GM12878 (cell line): ENCODE measurements around the gene CHEK1. TPM values are rescaled to one million over a fixed set of nuclear protein-coding genes. Genes with fewer than 3 reads are reported as not detected.
"Not testable (repeated sequence)": the region's sequence is repeated elsewhere in the genome, so short reads cannot be mapped to it uniquely, and the experiment has no call there.

Experiments
- ATAC-seq: fragments of 200-7000 bp; cut with Tn5 transposase; 3 replicates; pipeline ENCODE4 v1.9.1; 2020; ENCODE audit warnings: mild to moderate bottlenecking, moderate library complexity
- BruUV-seq: library from RNA; stranded (reverse); fragments of 400-500 nt; replicated peaks from 2 replicates; lab custom pipeline; 2021; lab: Mats Ljungman, UMichigan
- CTCF ChIA-PET: fragments of 300-600 bp; sonication (Branson Sonifier 250); formaldehyde crosslinking; extraction: SDS; loops from one replicate; lab custom pipeline; 2021; ENCODE audit warnings: inconsistent platforms; lab: Yijun Ruan, JAX
- POLR2A ChIA-PET: fragments of 350-600 bp; formaldehyde crosslinking; extraction: SDS; loops from one replicate; lab custom pipeline; 2021; ENCODE audit warnings: inconsistent platforms; lab: Charles Lee
- RAD21 ChIA-PET: fragments of 300-600 bp; sonication (Branson Sonifier 250); formaldehyde crosslinking; loops from one replicate; lab custom pipeline; 2023; ENCODE audit warnings: antibody characterized with exemption; ENCODE audit not compliant: unreplicated experiment; lab: Charles Lee
- SMC1A ChIA-PET: fragments of 300-600 bp; sonication (Branson Sonifier 250); formaldehyde crosslinking; loops from one replicate; lab custom pipeline; 2023; ENCODE audit not compliant: unreplicated experiment, uncharacterized antibody; lab: Charles Lee
- DNase-seq: peaks from one replicate; pipeline ENCODE4 v3.0.0-alpha.2; 2011; ENCODE audit warnings: low read depth, low spot score
- FAIRE-seq: peaks from 3 replicates; lab custom pipeline; 2011; peaks lifted over from hg19 to GRCh38; lab: Jason Lieb, UNC
- H2AFZ ChIP-seq: 2 replicates; pipeline ENCODE4 v1.6.0; 2011; ENCODE audit warnings: low read depth, low read length, control low read depth; ENCODE audit not compliant: control insufficient read depth
- H3K27ac ChIP-seq: 2 replicates; pipeline ENCODE4 v1.5.1; 2011; ENCODE audit warnings: control low read depth; ENCODE audit not compliant: control insufficient read depth, insufficient read depth
- H3K27me3 ChIP-seq, 2 experiments: replicated peaks in 1 of 2; 2 replicates each; pipeline versions ENCODE4 v1.6.0 to v1.6.1; 2011; ENCODE audit warnings: low read length in 1 of 2; ENCODE audit not compliant: control insufficient read depth in 2 of 2, insufficient read depth in 2 of 2
- H3K36me3 ChIP-seq, 2 experiments: 2 replicates each; pipeline ENCODE4 v1.5.1; 2011; ENCODE audit warnings: low read length in 1 of 2; ENCODE audit not compliant: control insufficient read depth in 2 of 2, insufficient read depth in 2 of 2
- H3K4me1 ChIP-seq: 2 replicates; pipeline ENCODE4 v1.6.1; 2011; ENCODE audit warnings: mild to moderate bottlenecking, low read length, moderate library complexity, mixed read lengths; ENCODE audit not compliant: control insufficient read depth, insufficient read depth
- H3K4me2 ChIP-seq: 2 replicates; pipeline ENCODE4 v1.6.0; 2011; ENCODE audit warnings: control low read depth; ENCODE audit not compliant: control insufficient read depth, insufficient read depth
- H3K4me3 ChIP-seq: fragments of 200-600 bp; sonication (generic); 2 replicates; pipeline ENCODE4 v1.5.1; 2016
- H3K79me2 ChIP-seq: 2 replicates; pipeline ENCODE4 v1.6.0; 2011; ENCODE audit warnings: low read length; ENCODE audit not compliant: control insufficient read depth, insufficient read depth
- H3K9ac ChIP-seq: 2 replicates; pipeline ENCODE4 v1.8.0; 2011; ENCODE audit warnings: low read length, control low read depth, mixed read lengths; ENCODE audit not compliant: control insufficient read depth, insufficient read depth
- H3K9me3 ChIP-seq: replicated peaks from 3 replicates; pipeline ENCODE4 v1.5.1; 2011; ENCODE audit warnings: mild to moderate bottlenecking, low read length; ENCODE audit not compliant: control insufficient read depth, insufficient read depth
- H4K20me1 ChIP-seq: 2 replicates; pipeline ENCODE4 v1.6.0; 2011; ENCODE audit not compliant: control insufficient read depth, insufficient read depth
- CHD2 ChIP-seq: IDR thresholded peaks from 2 replicates; pipeline ENCODE4 v1.6.1; 2011; ENCODE audit warnings: low read depth, low read length, improper control_type of control experiment, borderline replicate concordance
- HDGF ChIP-seq: fragments of 450-650 bp; IDR thresholded peaks from 2 replicates; pipeline ENCODE4 v1.6.1; 2016; ENCODE audit warnings: antibody characterized with exemption
- NBN ChIP-seq: fragments of 450-650 bp; IDR thresholded peaks from 2 replicates; pipeline ENCODE4 v1.6.1; 2016
- PAX8 ChIP-seq: fragments of 450-650 bp; IDR thresholded peaks from 2 replicates; pipeline ENCODE4 v1.6.1; 2017; ENCODE audit warnings: mild to moderate bottlenecking, moderate library complexity
- SPI1 ChIP-seq: IDR thresholded peaks from 2 replicates; pipeline ENCODE4 v1.6.1; 2011; ENCODE audit warnings: low read depth, mild to moderate bottlenecking, low read length, moderate library complexity, borderline replicate concordance; ENCODE audit not compliant: insufficient read depth
- WGBS: methylation state at CpG from one replicate; pipeline ENCODE4 v1.1.6; 2016; ENCODE audit warnings: low lambda C conversion rate; ENCODE audit not compliant: insufficient replicate concordance, insufficient coverage; ENCODE audit errors: missing lambda C conversion rate; 5-methylcytosine and 5-hydroxymethylcytosine counted together
- in situ Hi-C: fragments of 300-500 bp; cut with MboI; formaldehyde crosslinking; loops from 9 replicates; pipeline ENCODE4 v1.14.3; 2018; ENCODE audit warnings: mixed read lengths
- intact Hi-C: fragments of 100-400 bp; cut with micrococcal nuclease; formaldehyde crosslinking; loops from one replicate; pipeline ENCODE4 v1.14.2; 2022; ENCODE audit not compliant: unreplicated experiment
- polyA plus RNA-seq, 11 experiments: library from polyadenylated mRNA; depleted of rRNA in 4 of 11; unstranded in 6 of 11; stranded (reverse) in 5 of 11; fragments of >200 nt; fragmentation: Nextera tagmentation in 4 of 11; fragmentation: Illumina TruSeq in 1 of 11; extraction: Ambion mirVana in 4 of 11; extraction: Trizol in 1 of 11; gene quantifications; 1 replicate in 1 of 11; 2 replicates in 10 of 11; pipeline versions ENCODE4 v1.2.1 to v1.2.3, GENCODE V29; 2011 to 2016; ENCODE audit warnings: inconsistent platforms in 2 of 11, missing spikeins in 2 of 11, low read depth in 1 of 11
- total RNA-seq, 4 experiments: library from RNA; depleted of rRNA in 3 of 4; stranded (reverse); fragments of >200 nt in 3 of 4; fragmentation: Illumina TruSeq in 1 of 4; extraction: Trizol in 1 of 4; gene quantifications; 2 replicates each; pipeline versions ENCODE4 v1.2.1 to v1.2.3, GENCODE V29; 2013 to 2021
- TF ChIP-seq, protein P1 (sequence below): IDR thresholded peaks from 2 replicates; pipeline ENCODE4 v1.6.1; 2012; ENCODE audit warnings: mild to moderate bottlenecking, low read depth, low read length
- TF ChIP-seq, protein P2 (sequence below): fragments of 450-650 bp; IDR thresholded peaks from 2 replicates; pipeline ENCODE4 v1.6.1; 2017; ENCODE audit warnings: mild to moderate bottlenecking, low read depth, inconsistent platforms; ENCODE audit not compliant: poor library complexity, severe bottlenecking
- TF ChIP-seq, protein P3 (sequence below): fragments of 450-650 bp; IDR thresholded peaks from 2 replicates; pipeline ENCODE4 v1.6.1; 2016; ENCODE audit warnings: mild to moderate bottlenecking

The CHEK1 gene
- total and polyA plus RNA-seq, 10 of the 15 experiments (the other 5 are each of a cell fraction or from before 2014, with no cell fraction given) = 42.1 to 72.9 (median 65.6) TPM

DNA sequence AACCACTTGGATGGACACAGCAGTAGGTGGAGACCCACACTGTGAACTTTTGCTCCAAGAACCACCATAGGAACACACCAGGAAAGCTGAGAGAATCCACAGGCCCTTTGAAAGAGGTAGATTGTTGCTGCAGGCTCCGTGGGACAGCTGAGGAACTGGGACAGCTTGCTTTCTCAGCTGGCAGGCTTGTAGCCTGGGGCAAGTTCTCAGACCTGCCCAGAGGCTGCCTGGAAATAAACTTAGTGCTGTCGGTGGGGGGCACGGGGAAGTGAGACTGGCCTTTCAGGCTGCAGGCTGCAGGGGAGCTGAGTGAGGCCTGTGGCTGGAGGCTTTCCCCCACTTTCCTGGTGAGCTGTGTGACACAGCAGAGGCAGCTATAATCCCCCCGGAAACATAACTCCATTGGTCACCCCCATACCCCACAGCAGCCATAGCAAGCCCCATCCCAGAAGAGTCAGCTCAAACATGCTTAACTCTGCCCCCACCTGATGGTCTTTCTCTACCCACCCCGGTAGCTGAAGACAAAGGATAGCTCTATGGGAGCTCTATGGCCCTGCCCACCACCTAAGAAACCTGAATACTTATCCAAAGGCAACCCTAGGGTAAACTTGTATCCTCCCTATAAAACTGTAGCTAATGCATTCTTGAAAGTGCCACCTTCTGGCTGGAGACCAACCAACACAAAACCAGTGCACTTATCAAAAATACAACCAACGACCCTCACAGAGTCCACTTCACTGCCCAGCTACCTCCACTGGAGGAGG, 77.1 kb downstream of the CHEK1 start (continued):
- TF ChIP-seq, protein P1, sequence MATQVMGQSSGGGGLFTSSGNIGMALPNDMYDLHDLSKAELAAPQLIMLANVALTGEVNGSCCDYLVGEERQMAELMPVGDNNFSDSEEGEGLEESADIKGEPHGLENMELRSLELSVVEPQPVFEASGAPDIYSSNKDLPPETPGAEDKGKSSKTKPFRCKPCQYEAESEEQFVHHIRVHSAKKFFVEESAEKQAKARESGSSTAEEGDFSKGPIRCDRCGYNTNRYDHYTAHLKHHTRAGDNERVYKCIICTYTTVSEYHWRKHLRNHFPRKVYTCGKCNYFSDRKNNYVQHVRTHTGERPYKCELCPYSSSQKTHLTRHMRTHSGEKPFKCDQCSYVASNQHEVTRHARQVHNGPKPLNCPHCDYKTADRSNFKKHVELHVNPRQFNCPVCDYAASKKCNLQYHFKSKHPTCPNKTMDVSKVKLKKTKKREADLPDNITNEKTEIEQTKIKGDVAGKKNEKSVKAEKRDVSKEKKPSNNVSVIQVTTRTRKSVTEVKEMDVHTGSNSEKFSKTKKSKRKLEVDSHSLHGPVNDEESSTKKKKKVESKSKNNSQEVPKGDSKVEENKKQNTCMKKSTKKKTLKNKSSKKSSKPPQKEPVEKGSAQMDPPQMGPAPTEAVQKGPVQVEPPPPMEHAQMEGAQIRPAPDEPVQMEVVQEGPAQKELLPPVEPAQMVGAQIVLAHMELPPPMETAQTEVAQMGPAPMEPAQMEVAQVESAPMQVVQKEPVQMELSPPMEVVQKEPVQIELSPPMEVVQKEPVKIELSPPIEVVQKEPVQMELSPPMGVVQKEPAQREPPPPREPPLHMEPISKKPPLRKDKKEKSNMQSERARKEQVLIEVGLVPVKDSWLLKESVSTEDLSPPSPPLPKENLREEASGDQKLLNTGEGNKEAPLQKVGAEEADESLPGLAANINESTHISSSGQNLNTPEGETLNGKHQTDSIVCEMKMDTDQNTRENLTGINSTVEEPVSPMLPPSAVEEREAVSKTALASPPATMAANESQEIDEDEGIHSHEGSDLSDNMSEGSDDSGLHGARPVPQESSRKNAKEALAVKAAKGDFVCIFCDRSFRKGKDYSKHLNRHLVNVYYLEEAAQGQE = no peak
- no peak for TF ChIP-seq NBN
- TF ChIP-seq HDGF = no peak
- TF ChIP-seq, protein P2, sequence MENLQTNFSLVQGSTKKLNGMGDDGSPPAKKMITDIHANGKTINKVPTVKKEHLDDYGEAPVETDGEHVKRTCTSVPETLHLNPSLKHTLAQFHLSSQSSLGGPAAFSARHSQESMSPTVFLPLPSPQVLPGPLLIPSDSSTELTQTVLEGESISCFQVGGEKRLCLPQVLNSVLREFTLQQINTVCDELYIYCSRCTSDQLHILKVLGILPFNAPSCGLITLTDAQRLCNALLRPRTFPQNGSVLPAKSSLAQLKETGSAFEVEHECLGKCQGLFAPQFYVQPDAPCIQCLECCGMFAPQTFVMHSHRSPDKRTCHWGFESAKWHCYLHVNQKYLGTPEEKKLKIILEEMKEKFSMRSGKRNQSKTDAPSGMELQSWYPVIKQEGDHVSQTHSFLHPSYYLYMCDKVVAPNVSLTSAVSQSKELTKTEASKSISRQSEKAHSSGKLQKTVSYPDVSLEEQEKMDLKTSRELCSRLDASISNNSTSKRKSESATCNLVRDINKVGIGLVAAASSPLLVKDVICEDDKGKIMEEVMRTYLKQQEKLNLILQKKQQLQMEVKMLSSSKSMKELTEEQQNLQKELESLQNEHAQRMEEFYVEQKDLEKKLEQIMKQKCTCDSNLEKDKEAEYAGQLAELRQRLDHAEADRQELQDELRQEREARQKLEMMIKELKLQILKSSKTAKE = no peak
- TF ChIP-seq, protein P3, sequence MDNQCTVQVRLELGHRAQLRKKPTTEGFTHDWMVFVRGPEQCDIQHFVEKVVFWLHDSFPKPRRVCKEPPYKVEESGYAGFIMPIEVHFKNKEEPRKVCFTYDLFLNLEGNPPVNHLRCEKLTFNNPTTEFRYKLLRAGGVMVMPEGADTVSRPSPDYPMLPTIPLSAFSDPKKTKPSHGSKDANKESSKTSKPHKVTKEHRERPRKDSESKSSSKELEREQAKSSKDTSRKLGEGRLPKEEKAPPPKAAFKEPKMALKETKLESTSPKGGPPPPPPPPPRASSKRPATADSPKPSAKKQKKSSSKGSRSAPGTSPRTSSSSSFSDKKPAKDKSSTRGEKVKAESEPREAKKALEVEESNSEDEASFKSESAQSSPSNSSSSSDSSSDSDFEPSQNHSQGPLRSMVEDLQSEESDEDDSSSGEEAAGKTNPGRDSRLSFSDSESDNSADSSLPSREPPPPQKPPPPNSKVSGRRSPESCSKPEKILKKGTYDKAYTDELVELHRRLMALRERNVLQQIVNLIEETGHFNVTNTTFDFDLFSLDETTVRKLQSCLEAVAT = no peak
- TF ChIP-seq SPI1 = no peak
- no peak for TF ChIP-seq CHD2
- TF ChIP-seq PAX8 = no peak
- TF ChIP-seq, all 136 proteins: peak for 0

DNA sequence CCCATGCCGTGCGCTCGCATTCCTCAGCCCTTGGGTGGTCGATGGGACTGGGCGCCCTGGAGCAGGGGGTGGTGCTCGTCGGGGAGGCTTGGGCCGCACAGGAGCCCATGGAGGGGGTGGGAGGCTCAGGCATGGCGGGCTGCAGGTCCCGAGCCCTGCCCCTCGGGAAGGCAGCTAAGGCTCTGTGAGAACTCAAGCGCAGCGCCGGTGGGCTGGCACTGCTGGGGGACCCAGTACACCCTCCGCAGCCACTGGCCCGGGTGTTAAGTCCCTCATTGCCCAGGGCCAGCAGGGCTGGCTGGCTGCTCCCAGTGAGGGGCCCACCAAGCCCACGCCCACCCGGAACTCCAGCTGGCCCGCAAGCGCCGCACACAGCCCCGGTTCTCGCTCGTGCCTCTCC, 79.7 kb downstream of the CHEK1 start:
- H3K27me3 ChIP-seq, H3K4me2 ChIP-seq, H3K9me3 ChIP-seq, BruUV-seq, H3K27ac ChIP-seq, intact Hi-C loops, RAD21 ChIA-PET, POLR2A ChIA-PET, H2AFZ ChIP-seq, H4K20me1 ChIP-seq, ATAC-seq, CTCF ChIA-PET, H3K36me3 ChIP-seq, SMC1A ChIA-PET, H3K4me1 ChIP-seq, DNase-seq, H3K79me2 ChIP-seq, FAIRE-seq, H3K9ac ChIP-seq, H3K4me3 ChIP-seq, in situ Hi-C loops: not testable (repeated sequence)
- WGBS = 66% methylated on average over 20 of the region's 24 CpGs
